GM12864 (cell line): ENCODE measurements around the gene ZBTB16.

ENCODE experiments used
- DNase-seq: peaks from one replicate; pipeline ENCODE4 v3.0.0-alpha.2; 2011; ENCODE audit warnings: low read depth
- H3K4me3 ChIP-seq: 2 replicates; pipeline ENCODE4 v1.5.1; 2011; ENCODE audit warnings: mild to moderate bottlenecking, low read depth, low read length, control low read depth
- TF ChIP-seq, protein P1 (sequence below): IDR thresholded peaks from 2 replicates; pipeline ENCODE4 v1.5.1; 2011; ENCODE audit warnings: low read depth, mild to moderate bottlenecking, moderate library complexity, low read length, control low read depth, inconsistent platforms; ENCODE audit errors: missing control alignments

The ZBTB16 gene

DNA sequence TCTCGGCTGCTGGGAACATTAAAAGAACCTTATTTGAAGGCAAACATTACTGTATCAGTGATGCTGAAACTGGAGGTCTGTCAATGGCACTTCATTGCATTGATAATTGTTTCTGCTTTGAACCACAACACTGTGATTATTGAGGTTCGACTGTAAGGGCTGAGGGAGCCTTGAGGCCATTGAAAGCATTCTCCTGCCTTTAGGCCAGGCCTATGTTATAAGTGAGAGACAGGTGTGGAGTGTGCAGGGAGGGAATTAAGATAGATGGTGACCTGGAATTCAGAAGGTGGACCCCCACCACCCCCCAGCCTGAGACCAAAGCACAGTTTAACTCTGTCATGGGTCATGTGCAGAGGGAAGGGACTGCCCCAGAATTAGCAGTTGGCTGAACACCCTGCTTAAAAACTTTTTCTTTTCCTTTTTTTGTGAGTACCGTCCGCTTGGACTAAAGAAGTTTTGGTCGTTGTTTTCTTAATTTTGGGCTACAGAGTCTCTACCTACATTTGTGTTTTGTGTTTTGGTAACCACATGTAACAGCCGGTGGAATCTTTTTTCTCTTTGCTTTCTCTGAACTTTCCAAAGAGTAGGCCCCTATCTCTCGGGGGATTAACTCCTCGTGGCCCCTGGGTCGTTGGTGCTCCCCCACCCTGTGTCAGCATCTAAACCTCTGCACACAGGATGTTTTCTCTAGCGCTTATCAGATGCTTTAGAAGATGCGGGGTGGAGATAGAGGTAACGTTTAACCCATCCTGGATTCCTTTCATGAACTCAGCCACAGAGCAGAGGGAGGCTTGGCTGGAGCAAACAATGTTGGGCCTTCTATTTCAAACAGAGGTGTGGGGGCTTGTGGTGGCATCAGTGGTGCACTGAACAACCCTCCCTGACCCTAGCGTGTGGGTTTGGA, 43.7 kb downstream of the ZBTB16 start:
- DNase-seq, result no peak
- TF ChIP-seq, protein P1, sequence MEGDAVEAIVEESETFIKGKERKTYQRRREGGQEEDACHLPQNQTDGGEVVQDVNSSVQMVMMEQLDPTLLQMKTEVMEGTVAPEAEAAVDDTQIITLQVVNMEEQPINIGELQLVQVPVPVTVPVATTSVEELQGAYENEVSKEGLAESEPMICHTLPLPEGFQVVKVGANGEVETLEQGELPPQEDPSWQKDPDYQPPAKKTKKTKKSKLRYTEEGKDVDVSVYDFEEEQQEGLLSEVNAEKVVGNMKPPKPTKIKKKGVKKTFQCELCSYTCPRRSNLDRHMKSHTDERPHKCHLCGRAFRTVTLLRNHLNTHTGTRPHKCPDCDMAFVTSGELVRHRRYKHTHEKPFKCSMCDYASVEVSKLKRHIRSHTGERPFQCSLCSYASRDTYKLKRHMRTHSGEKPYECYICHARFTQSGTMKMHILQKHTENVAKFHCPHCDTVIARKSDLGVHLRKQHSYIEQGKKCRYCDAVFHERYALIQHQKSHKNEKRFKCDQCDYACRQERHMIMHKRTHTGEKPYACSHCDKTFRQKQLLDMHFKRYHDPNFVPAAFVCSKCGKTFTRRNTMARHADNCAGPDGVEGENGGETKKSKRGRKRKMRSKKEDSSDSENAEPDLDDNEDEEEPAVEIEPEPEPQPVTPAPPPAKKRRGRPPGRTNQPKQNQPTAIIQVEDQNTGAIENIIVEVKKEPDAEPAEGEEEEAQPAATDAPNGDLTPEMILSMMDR, result no peak
- no peak overlapping the region for H3K4me3 ChIP-seq

DNA sequence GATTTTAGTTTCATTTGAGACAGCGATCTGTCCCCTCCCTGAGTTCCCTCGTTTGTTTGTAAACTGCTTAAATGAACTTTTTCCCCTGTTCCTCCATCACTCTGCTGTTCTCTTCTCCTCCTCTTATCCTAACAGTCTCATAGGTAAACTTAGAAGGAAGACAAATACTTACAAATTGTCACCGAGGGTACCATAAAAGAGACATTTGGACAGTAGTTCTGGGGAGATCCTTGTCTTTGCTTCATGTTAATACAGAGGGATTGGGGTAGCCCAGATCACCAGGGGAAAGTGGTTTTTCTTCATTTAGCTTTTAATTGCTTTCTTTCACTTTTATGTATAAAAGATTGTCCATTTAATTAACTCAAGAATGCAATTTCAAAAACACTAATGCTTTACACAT, 46.1 kb downstream of the ZBTB16 start:
- H3K4me3 ChIP-seq, result no peak overlapping the region
- no peak for DNase-seq
- TF ChIP-seq, protein P1, result no peak

DNA sequence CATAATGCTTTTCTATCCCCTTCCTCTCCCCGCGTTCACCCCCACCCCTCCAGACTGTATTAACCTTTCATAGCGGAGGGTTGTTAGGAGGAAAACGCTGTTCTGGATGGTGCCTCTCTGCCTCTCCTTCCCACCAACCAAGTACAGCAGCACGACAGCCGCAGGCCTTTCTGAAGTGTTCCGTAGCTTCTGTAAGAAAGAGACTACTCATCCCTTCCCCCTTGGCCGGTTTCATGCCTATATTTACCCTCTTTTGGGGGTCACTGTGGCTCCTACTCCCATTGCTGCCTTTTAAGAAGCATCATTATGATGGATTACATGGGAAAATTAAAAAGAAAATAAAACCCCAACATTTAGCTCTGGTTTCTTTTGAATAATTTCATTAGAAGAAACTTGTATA, 46.5 kb downstream of the ZBTB16 start:
- H3K4me3 ChIP-seq, result no peak overlapping the region
- no peak for DNase-seq
- TF ChIP-seq, protein P1, result no peak

DNA sequence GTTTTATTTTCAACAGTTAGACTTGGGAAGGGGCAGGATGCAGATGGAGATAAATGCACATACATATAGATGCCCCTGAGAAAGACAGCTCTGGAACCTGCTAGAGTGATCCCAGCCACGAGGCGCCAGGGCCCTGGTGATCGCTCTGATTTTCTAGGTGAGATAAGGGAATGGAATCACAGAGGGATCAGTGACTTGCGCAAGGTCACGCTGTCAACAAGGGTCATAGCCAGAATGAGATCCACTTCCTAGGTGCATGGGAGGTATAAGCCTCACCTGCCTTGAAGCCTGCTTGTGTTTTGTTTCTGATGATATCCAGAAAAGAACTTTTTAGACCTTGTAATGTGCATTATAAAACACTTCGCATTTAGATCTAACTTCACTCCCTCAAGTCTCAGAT, 47.5 kb downstream of the ZBTB16 start:
- DNase-seq, result no peak
- H3K4me3 ChIP-seq, result no peak overlapping the region
- TF ChIP-seq, protein P1, result no peak

DNA sequence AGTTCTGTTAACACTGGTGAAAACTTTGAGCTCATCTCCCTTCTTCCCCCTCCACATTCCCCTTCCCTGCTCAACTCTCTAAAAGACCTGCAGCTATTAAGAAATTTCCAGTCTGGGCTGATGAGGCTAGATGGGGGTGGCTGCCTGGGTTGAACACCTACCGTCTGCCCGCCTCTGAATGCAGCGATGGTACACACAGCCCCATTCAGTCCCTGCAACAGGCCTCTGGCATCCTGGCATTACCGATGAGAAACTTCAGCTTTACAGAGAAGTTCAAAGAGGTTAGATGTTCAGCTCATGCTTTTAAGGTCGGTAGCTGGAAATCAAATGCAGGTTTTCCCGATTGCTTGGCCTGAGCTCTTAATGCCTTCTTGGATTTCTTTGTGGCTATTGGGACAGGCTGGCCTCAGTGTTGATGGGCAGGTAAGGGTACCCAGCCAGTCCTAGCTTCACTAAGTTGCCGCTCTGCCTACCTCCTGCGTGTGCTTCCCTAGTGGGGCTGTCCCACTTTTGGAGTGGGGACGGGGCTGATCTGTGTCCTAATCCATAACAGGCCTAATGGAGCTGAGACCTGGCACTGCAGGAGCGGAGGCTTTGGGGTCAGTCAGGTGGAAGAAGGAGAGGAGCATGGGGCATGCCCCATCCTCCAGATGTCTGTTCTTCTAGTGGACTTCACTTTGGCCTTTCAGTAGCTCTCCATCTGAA, 49.1 kb downstream of the ZBTB16 start:
- TF ChIP-seq, protein P1, result no peak
- no peak for DNase-seq
- no peak overlapping the region for H3K4me3 ChIP-seq

DNA sequence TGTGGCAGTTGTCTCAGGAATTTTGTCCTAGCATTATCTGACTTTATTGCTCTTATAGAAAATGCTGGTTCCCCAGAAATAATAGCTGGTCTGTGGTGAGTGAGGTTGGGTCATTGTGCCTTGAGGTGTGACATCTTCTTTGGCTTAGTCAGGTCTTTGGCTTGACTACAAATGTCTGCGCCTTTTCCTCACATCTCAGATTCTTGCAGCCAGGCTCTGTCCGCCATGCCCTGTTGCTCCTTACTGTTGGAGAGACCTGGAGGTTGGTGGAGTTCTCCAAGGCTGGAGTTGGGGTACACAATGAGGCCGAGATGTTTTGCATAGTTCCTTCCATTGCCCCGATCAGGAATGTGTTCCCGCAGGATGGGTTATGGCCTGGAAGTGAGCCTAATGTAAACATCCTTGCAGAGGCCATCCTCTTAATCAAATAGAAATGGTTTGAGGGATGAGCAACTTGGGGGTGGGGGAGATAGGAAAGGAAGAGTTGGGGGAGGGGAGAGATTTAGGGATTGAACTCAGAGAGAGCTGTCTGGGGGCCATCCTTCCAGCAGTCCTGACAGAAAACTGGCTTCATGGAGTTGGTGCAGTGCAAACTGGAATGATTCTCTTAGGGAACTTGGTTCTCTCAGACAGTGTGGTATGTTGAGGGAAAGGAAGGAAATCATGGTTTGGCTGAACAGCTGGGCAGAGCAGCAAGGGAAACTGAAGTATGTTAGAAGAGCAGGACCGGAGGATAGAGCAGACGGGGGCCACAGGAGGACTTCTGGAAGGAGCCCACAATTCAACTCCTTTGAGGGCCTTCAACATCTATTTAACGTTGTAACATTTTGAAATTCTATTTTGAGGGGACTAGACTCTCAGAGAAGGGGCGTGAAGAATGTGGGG, 49.9 kb downstream of the ZBTB16 start:
- TF ChIP-seq, protein P1, result no peak
- no peak for DNase-seq
- no peak overlapping the region for H3K4me3 ChIP-seq
